HG03064 (cell line): ENCODE measurements around the gene KDM4B.
"Not testable (repeated sequence)": the region's sequence is repeated elsewhere in the genome, so short reads cannot be mapped to it uniquely, and the experiment has no call there.

Experiments
- ATAC-seq: cut with Tn5 transposase; IDR thresholded peaks from one replicate; pipeline ENCODE4 v1.9.1; 2021; ENCODE audit warnings: low read depth; ENCODE audit not compliant: unreplicated experiment

The KDM4B gene

DNA sequence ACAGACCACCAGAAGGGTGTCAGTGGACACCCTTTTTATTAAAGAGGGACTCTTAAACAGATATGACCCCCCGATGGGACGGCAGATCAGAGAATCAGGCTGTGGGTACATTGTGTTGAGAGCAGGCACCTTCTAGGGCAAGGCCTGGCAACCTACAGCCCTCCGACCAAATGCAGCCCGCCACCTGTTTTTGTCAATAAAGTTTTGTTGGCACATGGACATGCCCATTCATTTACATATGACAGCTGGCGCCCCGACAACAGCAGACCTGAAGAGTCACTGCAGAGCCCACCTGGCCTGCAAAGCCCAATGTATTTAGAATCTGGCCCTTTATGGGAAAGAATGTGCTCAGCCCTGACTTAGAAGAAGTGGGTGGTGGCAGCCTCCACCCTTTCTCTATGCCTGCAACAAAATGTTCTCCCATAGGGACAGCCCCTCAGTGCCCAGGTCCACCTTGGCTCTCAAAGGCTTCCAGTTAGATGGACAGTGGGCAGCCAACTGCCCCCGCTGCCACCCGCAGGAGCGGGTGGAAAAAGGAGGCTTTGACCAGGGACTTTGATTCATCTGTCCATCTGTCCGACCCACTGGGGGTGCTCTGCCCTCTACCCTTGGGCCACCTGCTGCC lies 186.8 kb downstream of the KDM4B start:
- ATAC-seq = no peak

DNA sequence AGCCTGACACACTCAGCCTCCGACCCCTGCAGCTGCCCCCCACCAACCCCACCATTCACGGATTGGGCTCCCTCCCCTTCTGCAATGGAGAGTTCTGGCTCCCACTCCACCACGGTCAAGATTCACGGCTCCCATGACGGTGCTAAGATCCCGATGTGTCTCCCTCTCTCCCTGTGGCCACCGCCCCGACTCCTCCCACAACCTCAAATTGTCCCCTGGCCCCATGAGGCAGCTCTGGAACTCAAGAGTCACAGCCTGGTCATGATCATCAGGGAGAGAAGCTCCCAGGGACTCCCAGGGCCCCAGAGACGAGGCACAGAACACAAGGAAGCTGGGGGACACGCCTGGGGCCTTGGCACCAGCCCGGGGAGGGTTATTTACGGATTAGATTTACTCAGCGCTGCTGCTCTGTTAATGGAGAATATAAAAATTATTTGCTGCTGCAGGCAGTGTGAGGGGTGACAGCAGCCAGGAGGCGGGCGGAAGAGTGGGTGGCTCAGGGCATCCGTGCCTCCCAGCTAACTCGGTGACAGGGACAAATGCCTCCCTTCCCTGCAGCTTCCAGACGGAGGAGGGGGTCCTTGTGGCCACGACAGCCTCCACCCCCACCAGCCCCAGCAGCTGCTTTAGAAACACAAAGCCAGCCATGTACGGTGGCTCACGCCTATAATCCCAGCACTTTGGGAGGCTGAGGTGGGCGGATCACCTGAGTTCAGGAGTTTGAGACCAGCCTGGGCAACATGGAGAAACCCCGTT lies 187.5 kb downstream of the KDM4B start:
- ATAC-seq = no peak

DNA sequence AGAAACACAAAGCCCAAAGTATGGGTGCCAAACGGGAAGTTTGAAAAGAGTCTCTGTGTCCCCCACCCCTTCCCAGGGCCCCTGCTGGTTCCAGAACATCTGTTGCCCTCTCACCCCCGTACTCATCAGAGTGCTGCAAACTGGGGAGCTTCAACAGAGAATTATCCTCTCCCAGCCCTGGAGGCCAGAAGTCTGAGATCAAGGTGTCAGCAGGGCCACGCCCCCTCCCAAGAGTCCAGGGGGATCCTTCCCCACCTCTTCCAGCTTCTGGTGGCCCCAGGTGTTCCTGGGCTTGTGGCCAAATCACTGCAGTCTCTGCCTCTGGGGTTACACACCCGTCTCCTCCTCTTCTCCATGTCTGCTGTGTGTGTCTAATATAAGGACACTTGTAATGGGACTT lies 188.3 kb downstream of the KDM4B start:
- ATAC-seq = no peak

- ATAC-seq = not testable (repeated sequence)
These were observed 189.7 kb downstream of the KDM4B start for GRCh38 chr19:5158549-5159134.

GRCh38 chr19:5160158-5160795 lies 191.4 kb downstream of the KDM4B start:
- not testable (repeated sequence) for ATAC-seq

DNA sequence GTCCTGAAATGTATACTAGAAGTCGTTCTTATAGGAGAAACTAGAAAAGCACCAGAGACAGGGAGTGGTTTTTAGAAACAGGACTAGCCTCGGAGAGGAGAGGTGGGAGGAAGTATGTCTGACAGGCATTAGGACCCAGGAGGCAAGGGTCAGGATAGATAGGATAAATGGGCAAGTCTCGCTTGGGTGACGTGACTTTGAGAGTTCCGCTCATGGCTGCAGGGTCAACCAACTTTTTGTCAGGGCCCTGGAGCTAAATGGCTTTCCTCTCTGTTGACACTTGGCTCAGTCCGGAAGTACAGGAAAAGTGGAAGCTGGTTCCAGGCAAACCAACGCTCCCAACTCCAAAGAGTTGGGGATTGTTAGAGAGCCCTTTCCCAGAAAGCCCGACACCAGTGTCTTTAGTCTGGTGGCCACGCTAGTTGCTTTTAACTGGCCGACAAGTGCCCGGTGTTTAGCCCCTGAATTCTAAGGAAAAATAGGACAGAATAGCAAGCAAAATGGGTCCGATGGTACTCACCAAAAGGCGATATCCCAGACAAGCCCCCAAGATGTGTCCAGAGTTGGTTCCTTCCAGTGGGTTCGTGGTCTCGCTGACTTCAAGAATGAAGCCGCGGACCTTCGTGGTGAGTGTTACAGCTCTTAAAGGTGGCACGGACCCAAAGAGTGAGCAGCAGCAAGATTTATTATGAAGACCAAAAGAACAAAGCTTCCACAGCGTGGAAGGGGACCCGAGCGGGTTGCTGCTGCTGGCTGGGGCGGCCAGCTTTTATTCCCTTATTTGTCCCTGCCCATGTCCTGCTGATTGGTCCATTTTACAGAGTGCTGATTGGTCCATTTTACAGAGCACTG lies 196.2 kb downstream of the KDM4B start:
- not testable (repeated sequence) for ATAC-seq

GRCh38 chr19:5165697-5166019 lies 196.7 kb downstream of the KDM4B start:
- no peak for ATAC-seq

- ATAC-seq = no peak
These were observed 197.3 kb downstream of the KDM4B start for GRCh38 chr19:5166262-5166661.

DNA sequence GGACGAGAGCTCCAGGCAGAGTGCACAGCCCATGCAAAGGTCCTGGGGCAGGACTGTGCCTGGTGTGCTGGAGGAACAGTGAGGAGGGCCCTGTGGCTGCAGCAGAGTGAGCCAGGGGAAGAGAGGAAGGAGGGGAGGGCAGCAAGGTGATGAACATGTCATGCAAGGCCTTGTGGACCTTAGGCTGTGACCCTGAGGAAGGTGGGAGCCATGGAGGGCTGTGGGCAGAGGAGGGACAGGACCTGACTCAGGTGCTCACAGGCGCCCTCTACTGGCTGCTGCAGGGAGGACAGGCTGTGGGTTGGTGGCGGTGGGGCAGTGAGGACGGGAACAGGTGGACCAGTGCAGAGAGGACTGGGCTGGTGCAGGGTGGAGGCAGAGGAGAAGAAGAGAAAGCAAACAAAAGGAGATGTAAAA lies 201.4 kb downstream of the KDM4B start:
- no peak for ATAC-seq

DNA sequence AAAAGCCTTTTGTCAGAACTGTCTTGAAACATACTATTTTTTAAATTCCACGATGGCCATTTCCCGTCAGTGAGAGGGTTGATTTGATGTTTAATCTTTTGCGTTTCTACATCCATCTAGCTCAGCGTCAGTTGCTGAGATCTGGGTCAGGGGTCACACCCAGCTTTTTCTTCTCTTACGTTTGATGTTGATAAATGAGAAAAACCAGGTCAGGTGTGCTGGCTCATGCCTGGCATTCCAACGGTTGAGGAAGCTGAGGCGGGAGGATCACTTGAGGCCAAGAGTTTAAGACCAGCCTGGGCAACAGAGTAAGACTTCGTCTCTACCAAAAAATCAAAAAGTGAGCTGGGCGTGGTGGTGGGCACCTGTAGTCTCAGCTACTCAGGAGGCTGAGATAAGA lies 202.8 kb downstream of the KDM4B start:
- ATAC-seq = no peak

DNA sequence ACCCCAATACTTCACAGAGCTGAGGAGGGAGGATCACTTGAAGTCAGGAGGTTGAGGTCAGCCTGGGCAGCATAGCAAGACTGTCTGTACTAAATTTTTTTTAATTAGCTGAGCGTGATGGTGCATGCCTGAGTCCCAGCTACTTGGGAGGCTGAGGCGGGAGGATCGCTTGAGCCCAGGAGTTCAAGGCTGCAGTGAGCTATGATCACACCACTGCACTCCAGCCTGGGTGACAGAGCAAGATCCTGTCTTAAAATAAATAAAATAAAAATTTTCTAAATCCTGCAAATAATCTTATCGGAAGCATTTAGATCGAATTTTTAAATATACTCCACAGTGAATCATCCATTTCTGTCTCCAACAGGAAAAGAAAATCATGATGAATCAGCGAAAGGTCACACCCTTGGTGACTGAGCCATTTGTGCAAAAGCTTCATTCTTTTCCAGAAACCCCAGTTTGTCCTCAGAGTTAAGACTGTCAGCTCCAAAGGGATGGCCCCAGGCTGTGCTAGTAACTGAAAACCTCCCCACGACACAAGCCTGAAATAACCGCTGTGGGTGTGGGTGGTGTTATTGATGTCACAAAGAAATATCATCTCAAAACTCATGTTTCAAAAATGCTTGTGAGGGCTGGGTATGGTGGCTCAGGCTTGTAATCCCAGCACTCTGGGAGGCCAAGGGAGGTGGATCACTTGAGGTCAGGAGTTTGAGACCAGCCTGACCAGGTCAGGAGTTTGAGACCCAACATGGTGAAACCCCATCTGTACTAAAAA lies 204.1 kb downstream of the KDM4B start:
- no peak for ATAC-seq

- no peak for ATAC-seq
These were observed 205.1 kb downstream of the KDM4B start for GRCh38 chr19:5173993-5174392.

DNA sequence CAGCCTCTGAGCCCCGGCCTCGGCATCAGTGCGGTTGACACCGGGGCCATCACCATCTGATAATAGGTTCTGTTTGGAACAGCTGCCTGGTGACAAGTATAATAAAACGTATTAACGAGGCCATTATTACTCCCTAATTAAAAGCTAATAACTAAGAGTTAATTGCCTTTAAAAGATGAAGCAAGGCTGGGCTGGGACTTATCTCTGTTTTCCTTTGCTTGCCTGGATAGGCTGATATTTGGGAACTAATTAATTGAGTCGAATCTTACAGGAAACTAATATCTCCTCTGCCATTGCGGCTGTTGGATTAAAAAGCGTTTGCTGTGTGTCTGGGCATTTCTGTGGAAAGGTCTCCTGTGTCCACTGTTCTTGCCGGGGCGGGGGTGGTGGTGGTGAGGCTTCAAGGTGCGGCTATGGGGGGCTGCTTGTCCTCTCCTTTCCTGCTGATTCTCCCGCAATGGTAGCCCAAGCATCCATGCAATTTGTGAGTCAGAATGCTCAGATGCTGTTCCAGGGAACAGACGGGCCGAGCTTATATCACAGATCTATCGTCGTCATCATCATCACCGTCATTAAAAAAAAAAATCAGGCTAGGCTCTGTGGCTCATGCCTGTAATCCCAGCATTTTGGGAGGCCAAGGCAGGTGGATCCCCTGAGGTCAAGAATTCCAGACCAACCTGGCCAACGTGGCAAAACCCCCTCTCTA lies 209.0 kb downstream of the KDM4B start:
- ATAC-seq = no peak

- ATAC-seq = no peak
These were observed 209.9 kb downstream of the KDM4B start for GRCh38 chr19:5178841-5179240.

DNA sequence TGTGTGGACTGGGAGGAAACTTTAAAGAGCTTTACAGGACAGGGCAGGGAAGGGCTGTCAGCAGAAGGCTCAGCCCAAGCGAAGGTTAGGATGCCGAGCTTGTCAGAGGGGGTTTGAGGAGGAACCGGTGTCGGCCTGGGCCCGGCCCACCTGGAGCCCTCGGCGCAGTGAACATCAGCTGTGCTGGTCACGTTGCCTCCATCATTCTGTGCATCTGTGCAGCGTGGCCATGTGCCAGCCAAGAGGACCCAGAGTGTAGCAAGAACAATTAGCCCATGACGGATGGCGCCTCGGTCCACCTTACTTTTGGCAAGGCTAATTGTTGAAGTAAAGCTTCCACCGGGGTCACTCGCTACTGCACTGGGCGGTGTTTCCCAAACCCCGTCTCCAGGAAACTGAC lies 210.3 kb downstream of the KDM4B start:
- no peak for ATAC-seq

DNA sequence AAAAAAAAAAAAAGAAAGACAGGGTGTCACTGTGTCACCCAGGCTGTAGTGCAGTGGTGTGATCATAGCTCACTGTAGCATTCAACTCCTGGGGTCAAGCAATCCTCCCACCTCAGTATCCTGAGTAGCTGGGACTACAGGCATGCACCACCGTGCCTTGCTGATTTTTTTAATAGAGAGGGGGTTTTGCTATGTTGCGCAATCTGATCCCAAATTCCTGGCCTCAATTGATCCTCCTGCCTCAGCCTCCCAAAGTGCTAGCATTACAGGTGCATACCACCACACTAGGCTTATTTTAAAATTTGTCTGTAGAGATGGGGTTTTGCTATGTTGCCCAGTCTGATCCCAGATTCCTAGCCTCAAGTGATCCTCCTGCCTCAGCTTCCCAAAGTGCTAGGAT lies 212.4 kb downstream of the KDM4B start:
- ATAC-seq = no peak

DNA sequence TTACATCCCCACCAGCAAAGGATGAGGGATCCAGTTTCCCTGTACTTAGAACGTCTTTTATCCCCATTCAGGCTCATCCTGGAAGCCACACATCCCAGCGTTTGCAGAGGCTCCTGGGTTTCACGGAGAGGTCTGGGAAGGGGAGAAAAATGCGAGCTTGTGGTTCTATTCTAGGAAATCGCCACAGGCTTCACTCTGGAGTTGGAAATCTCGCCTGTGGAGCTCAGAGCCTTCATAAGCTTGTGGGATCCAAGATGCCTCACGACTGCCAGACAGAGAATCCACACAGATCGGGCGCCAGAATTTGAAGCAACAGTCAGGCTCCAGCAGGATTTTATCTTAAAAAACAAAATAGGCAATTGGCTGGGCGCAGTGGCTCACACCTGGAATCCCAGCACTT lies 213.8 kb downstream of the KDM4B start:
- ATAC-seq = no peak

GRCh38 chr19:5183616-5184015 lies 214.7 kb downstream of the KDM4B start:
- no peak for ATAC-seq

- ATAC-seq = no peak
These were observed 216.0 kb downstream of the KDM4B start for GRCh38 chr19:5184930-5185329.
